Activated CD8-positive, alpha-beta memory T cell treated with anti-CD3 and anti-CD28 coated beads, Interleukin-2, amount 10 ng/mL, durations not matched to agents 7 days and 5 days (primary cell): Measurements from ENCODE around the gene RPS27L. TPM values are rescaled to one million over a fixed set of nuclear protein-coding genes. Genes with fewer than 3 reads are reported as not detected.

Experiments used
- ATAC-seq: fragments of 150-1000 bp; cut with Tn5 transposase; one replicate; pipeline ENCODE4 v1.10.0; 2021; ENCODE audit warnings: moderate library complexity
- CTCF ChIA-PET: fragments of 350-600 bp; sonication (Branson Sonifier 250); formaldehyde crosslinking; loops from one replicate; lab custom pipeline; 2021; ENCODE audit warnings: antibody characterized with exemption; lab: Charles Lee
- DNase-seq: peaks from one replicate; pipeline ENCODE4 v3.0.0-alpha.2; 2020
- H3K27ac Mint-ChIP-seq: one replicate; pipeline ENCODE4 v1.8.0; 2021; ENCODE audit warnings: mild to moderate bottlenecking, mixed read lengths
- H3K27me3 Mint-ChIP-seq: one replicate; pipeline ENCODE4 v1.8.0; 2021; ENCODE audit warnings: mixed read lengths
- H3K36me3 Mint-ChIP-seq: one replicate; pipeline ENCODE4 v1.8.0; 2021; ENCODE audit warnings: mild to moderate bottlenecking, mixed read lengths
- H3K4me1 Mint-ChIP-seq: one replicate; pipeline ENCODE4 v1.8.0; 2021; ENCODE audit warnings: mixed read lengths
- H3K4me3 Mint-ChIP-seq: one replicate; pipeline ENCODE4 v1.8.0; 2021; ENCODE audit warnings: mild to moderate bottlenecking, moderate library complexity, mixed read lengths
- H3K9me3 Mint-ChIP-seq: one replicate; pipeline ENCODE4 v1.8.0; 2022; ENCODE audit warnings: low read depth, mixed read lengths
- total RNA-seq, 2 experiments: library from RNA; stranded (reverse); gene quantifications; one replicate each; pipeline ENCODE4 v1.2.3, GENCODE V29; 2021

The RPS27L gene
- total RNA-seq, 2 experiments from 2014 or later: 192 to 223 TPM

GRCh38 chr15:63180746-63181145 lies 23.5 kb upstream of the RPS27L start:
- no peak for ATAC-seq
- Mint-ChIP-seq H3K4me1 (peaks cover 5% of the 10 kb centered on the region), H3K36me3 (no peaks in the 10 kb centered on the region), H3K27me3 (no peaks in the 10 kb centered on the region), H3K4me3 (no peak overlapping the region), H3K27ac (no peak overlapping the region), H3K9me3 (no peaks in the 10 kb centered on the region)
- CTCF ChIA-PET: no interaction called here
- DNase-seq: no peak

- no peaks in the 10 kb centered on the region for H3K36me3 Mint-ChIP-seq
- no peaks in the 10 kb centered on the region for H3K27me3 Mint-ChIP-seq
- H3K4me1 Mint-ChIP-seq: peaks cover 4% of the 10 kb centered on the region
- DNase-seq (no peak), ATAC-seq (no peak)
- H3K9me3 Mint-ChIP-seq: no peaks in the 10 kb centered on the region
- no peak overlapping the region for H3K27ac Mint-ChIP-seq
- H3K4me3 Mint-ChIP-seq: no peak overlapping the region
- CTCF ChIA-PET: interaction anchor here (1.4 kb wide), 1 partner anchor 12 kb away, joined by 4 read pairs; no protein-coding TSS in a partner anchor
Observed at GRCh38 chr15:63178034-63178433, 20.8 kb upstream of the RPS27L start.

- Mint-ChIP-seq H3K27me3 (no peaks in the 10 kb centered on the region), H3K4me3 (no peak overlapping the region), H3K36me3 (no peaks in the 10 kb centered on the region), H3K4me1 (peaks cover 4% of the 10 kb centered on the region), H3K9me3 (no peaks in the 10 kb centered on the region), H3K27ac (no peak overlapping the region)
- no peak for ATAC-seq
- DNase-seq: no peak
- CTCF ChIA-PET: interaction anchor here (0.7 kb wide), 1 partner anchor 28 kb away, joined by 3 read pairs; no protein-coding TSS in a partner anchor
Observed at GRCh38 chr15:63176302-63176701, 19.0 kb upstream of the RPS27L start.

- no peak overlapping the region for H3K27ac Mint-ChIP-seq
- no peaks in the 10 kb centered on the region for H3K9me3 Mint-ChIP-seq
- ATAC-seq (no peak), DNase-seq (no peak)
- CTCF ChIA-PET: no interaction called here
- no peak overlapping the region for H3K4me3 Mint-ChIP-seq
- H3K27me3 Mint-ChIP-seq: no peaks in the 10 kb centered on the region
- no peaks in the 10 kb centered on the region for H3K36me3 Mint-ChIP-seq
- peaks cover 4% of the 10 kb centered on the region for H3K4me1 Mint-ChIP-seq
Observed at GRCh38 chr15:63172851-63173451, 15.7 kb upstream of the RPS27L start.

- Mint-ChIP-seq H3K4me1 (peaks cover 3% of the 10 kb centered on the region), H3K9me3 (no peaks in the 10 kb centered on the region), H3K27ac (no peak overlapping the region), H3K27me3 (no peaks in the 10 kb centered on the region), H3K36me3 (no peaks in the 10 kb centered on the region), H3K4me3 (no peak overlapping the region)
- ATAC-seq (no peak), DNase-seq (no peak)
- CTCF ChIA-PET: no interaction called here
Observed at GRCh38 chr15:63172376-63172775, 15.1 kb upstream of the RPS27L start.

- DNase-seq (no peak), ATAC-seq (no peak)
- Mint-ChIP-seq H3K4me1 (no peaks in the 10 kb centered on the region), H3K4me3 (no peak overlapping the region), H3K36me3 (no peaks in the 10 kb centered on the region), H3K27me3 (peaks cover 3% of the 10 kb centered on the region), H3K9me3 (no peaks in the 10 kb centered on the region), H3K27ac (no peak overlapping the region)
- CTCF ChIA-PET: interaction anchor here (1.5 kb wide), 1 partner anchor 12 kb away, joined by 4 read pairs; the partner anchor contains the start of gene RPS27L
Observed at GRCh38 chr15:63169788-63170187, 12.5 kb upstream of the RPS27L start.

- no peaks in the 10 kb centered on the region for H3K9me3 Mint-ChIP-seq
- ATAC-seq: peak; percentile 36
Observed at GRCh38 chr15:63166219-63166618, 8.9 kb upstream of the RPS27L start.

GRCh38 chr15:63165166-63165859 lies 8.0 kb upstream of the RPS27L start:
- no peaks in the 10 kb centered on the region for H3K9me3 Mint-ChIP-seq
- no peak overlapping the region for H3K27ac Mint-ChIP-seq
- ATAC-seq (no peak), DNase-seq (no peak)
- no peak overlapping the region for H3K4me3 Mint-ChIP-seq
- no peaks in the 10 kb centered on the region for H3K36me3 Mint-ChIP-seq
- CTCF ChIA-PET: interaction anchor here (0.6 to 1.6 kb wide), 8 partner anchors 8 to 259 kb away, joined by 3 to 13 read pairs (median 4); partner anchors contain the start of gene RPS27L
- no peaks in the 10 kb centered on the region for H3K4me1 Mint-ChIP-seq
- H3K27me3 Mint-ChIP-seq: peaks cover 5% of the 10 kb centered on the region

More at GRCh38 chr15:63166219-63166618, 8.9 kb upstream of the RPS27L start:
- no peak for DNase-seq
- H3K36me3 Mint-ChIP-seq: no peaks in the 10 kb centered on the region
- H3K27ac Mint-ChIP-seq: no peak overlapping the region
- CTCF ChIA-PET: interaction anchor here (0.8 to 2.8 kb wide), 16 partner anchors 9 to 236 kb away, joined by 3 to 13 read pairs (median 4); partner anchors contain the start of gene RPS27L
- no peak overlapping the region for H3K4me3 Mint-ChIP-seq
- no peaks in the 10 kb centered on the region for H3K4me1 Mint-ChIP-seq
- peaks cover 5% of the 10 kb centered on the region for H3K27me3 Mint-ChIP-seq

- no peak overlapping the region for H3K27ac Mint-ChIP-seq
- CTCF ChIA-PET: interaction anchor here (1.3 kb wide), 1 partner anchor 115 kb away, joined by 3 read pairs; no protein-coding TSS in a partner anchor
- no peak for ATAC-seq
- H3K36me3 Mint-ChIP-seq: peaks cover 2% of the 10 kb centered on the region
- H3K9me3 Mint-ChIP-seq: no peaks in the 10 kb centered on the region
- no peak for DNase-seq
- peaks cover 3% of the 10 kb centered on the region for H3K4me1 Mint-ChIP-seq
- no peak overlapping the region for H3K4me3 Mint-ChIP-seq
- H3K27me3 Mint-ChIP-seq: peaks cover 5% of the 10 kb centered on the region
Observed at GRCh38 chr15:63163217-63163616, 5.9 kb upstream of the RPS27L start.

- CTCF ChIA-PET: no interaction called here
- Mint-ChIP-seq H3K4me3 (no peak overlapping the region), H3K4me1 (peaks cover 11% of the 10 kb centered on the region), H3K27me3 (peaks cover 5% of the 10 kb centered on the region), H3K9me3 (no peaks in the 10 kb centered on the region), H3K36me3 (peaks cover 11% of the 10 kb centered on the region), H3K27ac (no peak overlapping the region)
- DNase-seq: no peak
- ATAC-seq: no peak
Observed at GRCh38 chr15:63160638-63161037, 3.4 kb upstream of the RPS27L start.

GRCh38 chr15:63157891-63158431 lies 684 bp upstream of the RPS27L start:
- no peaks in the 10 kb centered on the region for H3K9me3 Mint-ChIP-seq
- H3K4me1 Mint-ChIP-seq: peaks cover 22% of the 10 kb centered on the region
- CTCF ChIA-PET: interaction anchor here (0.9 to 2.1 kb wide), 10 partner anchors 8 to 130 kb away, joined by 3 to 8 read pairs (median 4); no protein-coding TSS in a partner anchor
- peak overlapping the region; percentile 90 for H3K27ac Mint-ChIP-seq
- ATAC-seq: no peak
- no peaks in the 10 kb centered on the region for H3K27me3 Mint-ChIP-seq
- H3K4me3 Mint-ChIP-seq: peak overlapping the region; percentile 99
- DNase-seq: peak; percentile 55
- peaks cover 25% of the 10 kb centered on the region for H3K36me3 Mint-ChIP-seq

GRCh38 chr15:63156755-63157117 lies 541 bp downstream of the RPS27L start:
- H3K4me3 Mint-ChIP-seq: peak overlapping the region; percentile 99
- H3K4me1 Mint-ChIP-seq: peaks cover 27% of the 10 kb centered on the region
- H3K9me3 Mint-ChIP-seq: no peaks in the 10 kb centered on the region
- ATAC-seq (no peak), DNase-seq (peak; percentile 48)
- H3K27me3 Mint-ChIP-seq: no peaks in the 10 kb centered on the region
- H3K27ac Mint-ChIP-seq: peak overlapping the region; percentile 99
- CTCF ChIA-PET: interaction anchor here (1.0 to 2.1 kb wide), 9 partner anchors 8 to 131 kb away, joined by 3 to 8 read pairs (median 4); no protein-coding TSS in a partner anchor
- peaks cover 32% of the 10 kb centered on the region for H3K36me3 Mint-ChIP-seq

GRCh38 chr15:63156086-63156710 lies 1.1 kb downstream of the RPS27L start:
- CTCF ChIA-PET: interaction anchor here (1.4 to 2.1 kb wide), 2 partner anchors 24 to 121 kb away, joined by 3 to 6 read pairs; no protein-coding TSS in a partner anchor
- peaks cover 36% of the 10 kb centered on the region for H3K36me3 Mint-ChIP-seq
- DNase-seq (no peak), ATAC-seq (no peak)
- H3K27ac Mint-ChIP-seq: peak overlapping the region; percentile 99
- peaks cover 30% of the 10 kb centered on the region for H3K4me1 Mint-ChIP-seq
- H3K27me3 Mint-ChIP-seq: no peaks in the 10 kb centered on the region
- peak overlapping the region; percentile 99 for H3K4me3 Mint-ChIP-seq
- no peaks in the 10 kb centered on the region for H3K9me3 Mint-ChIP-seq
